Measurements from ENCODE around the gene PLG.
"Not testable (repeated sequence)": the region's sequence is repeated elsewhere in the genome, so short reads cannot be mapped to it uniquely, and the experiment has no call there.

PLG gene

GRCh38 chr6:160780656-160781055 lies 78.6 kb downstream of the PLG start:
- not testable (repeated sequence) for FAIRE-seq

GRCh38 chr6:160781298-160781697 lies 79.3 kb downstream of the PLG start:
- no peak for FAIRE-seq

- FAIRE-seq, result no peak
Observed at GRCh38 chr6:160782228-160782627, 80.2 kb downstream of the PLG start.

DNA sequence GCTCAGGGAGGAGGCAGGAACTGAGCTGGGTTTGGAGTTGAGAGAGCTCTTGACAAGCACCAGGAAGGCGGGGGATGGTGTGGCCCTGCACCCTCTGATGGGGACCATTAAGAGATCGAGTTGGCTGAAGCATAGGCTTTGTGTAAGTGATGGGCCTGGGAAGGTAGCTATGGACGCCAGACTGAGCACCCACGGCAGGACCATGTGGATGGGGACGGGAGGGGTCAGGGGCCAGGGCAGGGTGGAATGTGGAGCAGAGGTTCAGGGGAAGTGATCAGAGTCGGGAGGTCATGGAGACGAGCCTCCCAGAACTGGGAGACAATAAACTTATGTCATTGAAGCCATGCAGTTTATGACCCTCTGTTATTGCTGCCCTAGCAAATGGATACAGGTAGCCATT lies 81.7 kb downstream of the PLG start:
- no peak for FAIRE-seq

- FAIRE-seq, result not testable (repeated sequence)
Observed at GRCh38 chr6:160788126-160788525, 86.1 kb downstream of the PLG start.

- no peak for FAIRE-seq
Observed at GRCh38 chr6:160788806-160789205, 86.8 kb downstream of the PLG start.

GRCh38 chr6:160789263-160790027 lies 87.4 kb downstream of the PLG start:
- FAIRE-seq, result no peak

DNA sequence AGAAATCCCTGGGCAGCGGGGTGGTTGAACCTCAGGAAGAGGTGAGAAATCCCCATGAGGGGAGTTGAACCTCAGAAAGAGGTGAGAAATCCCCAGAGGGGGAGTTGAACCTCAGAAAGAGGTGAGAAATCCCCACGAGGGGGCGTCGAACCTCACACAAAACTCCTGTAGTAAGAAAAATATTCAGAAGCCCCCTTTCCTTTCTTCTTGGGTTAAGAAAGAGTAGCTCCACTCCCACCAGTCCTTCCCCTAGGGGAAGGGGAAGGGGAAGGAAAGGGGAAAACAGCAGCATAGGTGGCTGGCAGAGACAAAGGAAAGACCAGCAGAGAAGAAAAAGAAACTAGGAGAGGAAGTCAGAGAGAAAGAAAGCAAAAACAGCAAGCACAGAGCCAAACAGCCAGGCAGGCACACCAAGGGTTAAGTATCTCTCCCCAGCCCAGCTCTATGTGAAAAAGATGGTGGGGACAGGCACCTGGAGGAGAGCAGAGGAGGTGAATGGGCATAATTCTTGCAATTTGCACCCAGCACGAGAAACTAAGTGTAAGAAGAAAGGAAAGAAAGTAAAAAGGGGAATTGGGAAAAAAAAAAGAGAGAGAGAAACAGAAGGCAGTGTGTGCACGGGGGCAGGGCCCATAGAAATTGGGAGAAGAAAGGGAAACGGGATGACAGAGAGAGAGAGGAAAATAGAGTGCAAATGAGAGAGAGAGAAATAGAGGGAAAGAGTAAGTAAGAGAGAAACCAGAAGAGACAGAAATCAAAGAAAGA lies 88.2 kb downstream of the PLG start:
- no peak for FAIRE-seq

GRCh38 chr6:160791459-160791858 lies 89.4 kb downstream of the PLG start:
- no peak for FAIRE-seq

DNA sequence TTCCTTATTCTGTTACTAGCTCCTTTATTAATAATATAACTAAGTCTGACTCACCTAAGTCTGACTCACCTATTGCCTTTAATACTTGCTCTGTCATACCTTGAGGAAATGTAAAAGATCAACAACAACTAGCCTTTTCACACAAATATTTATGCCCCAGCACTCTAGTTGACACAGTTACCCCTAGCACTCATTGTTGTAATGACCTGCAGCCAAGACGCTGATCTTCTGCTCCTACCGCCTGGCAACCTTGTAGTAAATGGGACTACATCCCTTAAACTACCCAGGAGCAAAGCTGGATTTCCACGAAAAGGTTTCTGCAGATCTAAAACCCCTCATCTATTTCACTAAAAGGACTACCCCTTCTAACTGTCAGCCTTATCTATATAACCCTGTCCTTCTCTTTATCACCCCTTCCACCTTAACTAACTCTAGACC lies 90.0 kb downstream of the PLG start:
- no peak for FAIRE-seq

- no peak for FAIRE-seq
Observed at GRCh38 chr6:160792708-160793107, 90.7 kb downstream of the PLG start.

DNA sequence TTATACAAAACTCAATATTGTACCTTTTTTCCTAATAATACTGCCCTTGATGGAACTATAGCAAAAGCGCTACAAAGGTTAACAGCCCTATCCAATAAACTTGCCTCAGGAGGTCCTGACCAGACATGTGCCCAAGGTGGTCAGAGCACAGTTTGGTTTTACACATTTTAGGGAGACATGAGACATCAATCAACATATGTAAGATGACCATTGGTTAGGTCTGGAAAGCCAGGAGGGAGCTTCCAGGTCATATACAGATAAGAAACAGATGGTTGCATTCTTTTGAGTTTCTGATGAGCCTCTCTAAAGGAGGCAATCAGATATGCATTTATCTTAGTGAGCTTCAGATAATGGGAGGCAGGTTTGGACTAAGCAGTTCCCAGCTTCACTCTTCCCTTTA lies 91.6 kb downstream of the PLG start:
- no peak for FAIRE-seq

DNA sequence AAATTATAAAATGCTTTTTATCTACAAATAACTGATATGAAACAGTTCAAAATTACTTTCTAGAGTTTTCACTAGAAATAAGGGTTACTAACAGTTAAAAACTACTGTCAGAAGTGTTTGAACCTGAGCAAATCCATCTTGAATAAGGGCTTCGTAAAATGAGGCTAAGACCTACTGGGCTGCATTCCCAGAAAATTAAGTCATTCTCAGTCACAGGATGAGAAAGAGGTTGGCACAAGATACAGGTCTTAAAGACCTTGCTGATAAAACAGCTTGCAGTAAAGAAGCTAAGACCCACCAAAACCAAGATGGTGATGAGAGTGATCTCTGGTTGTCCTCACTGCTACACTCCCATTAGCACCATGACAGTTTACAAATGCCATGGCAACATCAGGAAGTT lies 93.7 kb downstream of the PLG start:
- FAIRE-seq, result no peak

- no peak for FAIRE-seq
Observed at GRCh38 chr6:160798625-160799024, 96.6 kb downstream of the PLG start.

GRCh38 chr6:160799801-160800506 lies 97.9 kb downstream of the PLG start:
- FAIRE-seq, result no peak

DNA sequence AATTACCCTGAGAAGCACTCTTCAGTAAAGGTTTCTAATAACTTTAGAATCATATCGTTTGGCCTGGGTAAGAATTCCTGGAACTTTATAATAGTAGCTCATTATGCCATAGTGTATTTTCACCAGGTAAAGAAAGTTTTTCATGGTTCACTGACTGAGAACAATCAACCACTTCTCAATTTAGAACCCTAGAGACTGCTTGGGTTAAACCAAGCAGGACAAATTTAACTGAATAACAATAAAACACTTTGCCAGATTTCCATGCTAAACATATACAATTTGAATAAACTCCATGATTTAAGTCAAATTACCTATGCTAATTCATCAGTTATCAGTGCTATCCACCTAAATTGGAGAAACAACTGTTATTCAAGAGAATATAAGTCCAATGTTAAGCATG lies 99.4 kb downstream of the PLG start:
- FAIRE-seq, result peak; percentile 18

- FAIRE-seq, result not testable (repeated sequence)
Observed at GRCh38 chr6:160802049-160802448, 100.0 kb downstream of the PLG start.

Measured in endometrium (tissue), 2 donors.